ENCODE measurements around the gene PRSS33. TPM values are rescaled to one million over a fixed set of nuclear protein-coding genes. Genes with fewer than 3 reads are reported as not detected.

PRSS33 gene
- total and polyA plus RNA-seq, 4 donors: 0.08 TPM; not detected in 3

DNA sequence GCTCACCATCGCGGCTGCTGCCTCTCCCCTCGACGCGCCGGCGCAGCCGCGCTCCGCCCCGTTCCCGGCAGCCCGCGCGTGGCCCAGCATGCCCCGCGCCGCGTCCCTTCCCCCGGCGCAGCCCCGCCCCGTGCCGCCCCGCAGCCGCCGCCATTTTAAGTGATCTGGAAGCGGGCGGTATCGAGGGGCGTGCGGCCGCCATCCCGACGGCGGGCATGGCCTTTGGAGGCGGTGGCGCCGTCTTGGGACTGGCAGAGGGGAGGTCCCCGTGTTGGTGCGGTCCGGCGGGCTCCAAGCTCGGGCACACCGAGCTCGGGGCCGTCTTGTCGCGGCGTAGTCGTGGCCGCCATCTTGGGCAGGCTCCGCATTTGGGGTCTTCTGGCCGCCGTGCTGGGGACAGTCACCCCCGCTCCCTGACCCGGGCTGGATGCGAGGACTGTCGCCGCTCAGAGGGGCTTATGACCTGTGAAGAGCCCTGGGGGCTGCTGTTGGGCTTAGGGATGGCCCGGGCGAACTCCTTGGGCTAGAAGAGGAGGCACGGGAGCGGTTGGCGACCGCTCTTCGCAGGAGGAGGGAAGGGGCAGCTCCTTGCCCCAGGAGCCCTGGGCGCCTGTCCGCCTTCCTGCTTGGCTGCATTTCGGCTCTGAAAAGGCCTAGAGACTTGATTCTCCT is 10.0 kb downstream of the PRSS33 start, which contains the start of gene ELOB:
ELOB (minus strand) TSS at position 50 of the 672 bp plus-strand sequence; CDS start at position 9, 41 bp downstream.
- no peaks in the 10 kb centered on the region for H3K4me1 ChIP-seq (ENCODE audit: control insufficient read depth in 1 of 2, insufficient read depth in 2 of 2, low read length in 2 of 2)
- intact Hi-C loops (cut with DNase I): loop anchor here in 1 of 2 donors (1.0 to 2.0 kb wide), 2 partner anchors 25 to 55 kb away; partner anchors contain the start of gene SRRM2
- H3K4me3 ChIP-seq (ENCODE audit: low read length in 2 of 2): peak within 1 kb of the TSS; percentile 67 to 87
- H3K27ac ChIP-seq (ENCODE audit: low read depth in 1 of 2, low read length in 2 of 2): peak within 1 kb of the TSS; percentile 79 to 88
- WGBS, 2 donors: 0 to 1% methylated on average over 54 to 70 of the region's 70 CpGs
- DNase-seq (peak; percentile 92 to 97), ATAC-seq (ENCODE audit: low FRiP score) (peak; percentile 94)
- no peaks in the 10 kb centered on the region for H3K9me3 ChIP-seq (ENCODE audit: control insufficient read depth, low read length)
- no peaks in the 10 kb centered on the region for H3K27me3 ChIP-seq (ENCODE audit: control insufficient read depth in 1 of 2, insufficient read depth in 2 of 2, low read length in 1 of 2)
- H3K36me3 ChIP-seq (ENCODE audit: control insufficient read depth in 1 of 2, insufficient read depth in 2 of 2, low read length in 1 of 2): no peaks in the 10 kb centered on the region

DNA sequence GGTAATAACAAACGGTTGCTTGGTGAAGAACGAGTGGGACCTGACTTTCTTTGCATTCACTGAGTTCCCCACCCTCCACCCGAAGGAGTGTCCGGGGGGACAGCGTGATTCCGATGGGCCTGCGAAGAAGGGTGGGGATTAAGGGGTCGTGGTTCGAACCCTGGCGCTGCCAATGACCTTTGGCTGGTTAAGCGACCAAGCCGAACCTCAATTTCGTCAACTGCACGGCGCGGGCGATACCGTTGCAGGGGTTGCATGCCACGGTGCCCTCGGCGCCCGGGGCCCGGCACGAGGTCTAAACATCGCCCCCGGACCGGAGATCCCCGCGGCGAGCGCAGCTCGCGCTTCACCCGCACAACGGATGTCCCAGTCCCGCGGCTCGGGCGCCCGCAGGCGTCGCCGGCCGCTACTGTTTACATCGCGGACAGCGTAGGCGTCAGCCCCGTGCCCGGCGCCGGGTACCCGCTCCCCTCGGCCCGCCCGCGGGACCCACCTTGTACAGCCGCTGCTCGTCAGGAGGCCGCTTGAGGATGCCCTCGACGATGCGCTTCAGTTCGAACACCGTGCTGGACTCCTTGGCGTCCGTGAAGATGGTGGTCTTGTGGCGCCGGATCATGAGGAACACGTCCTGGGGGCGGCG is 10.7 kb downstream of the PRSS33 start:
- intact Hi-C loops (cut with DNase I): loop anchor here in 1 of 2 donors (1.0 to 2.0 kb wide), 2 partner anchors 24 to 54 kb away; partner anchors contain the start of gene SRRM2
- H3K27ac ChIP-seq (ENCODE audit: low read depth in 1 of 2, low read length in 2 of 2): peak overlapping the region in 1 of 2 donors; percentile 39
- ATAC-seq (ENCODE audit: low FRiP score) (peak; percentile 2), DNase-seq (peak; percentile 58 to 84)
- peak overlapping the region; percentile 67 to 70 for H3K4me3 ChIP-seq (ENCODE audit: low read length in 2 of 2)
- H3K27me3 ChIP-seq (ENCODE audit: control insufficient read depth in 1 of 2, insufficient read depth in 2 of 2, low read length in 1 of 2): no peaks in the 10 kb centered on the region
- no peaks in the 10 kb centered on the region for H3K4me1 ChIP-seq (ENCODE audit: control insufficient read depth in 1 of 2, insufficient read depth in 2 of 2, low read length in 2 of 2)
- H3K9me3 ChIP-seq (ENCODE audit: control insufficient read depth, low read length): no peaks in the 10 kb centered on the region
- 0 to 1% methylated on average over 65 to 72 of the region's 72 CpGs for WGBS, 2 donors
- peaks cover 0 to under 1% of the 10 kb centered on the region in 2 donors for H3K36me3 ChIP-seq (ENCODE audit: control insufficient read depth in 1 of 2, insufficient read depth in 2 of 2, low read length in 1 of 2)

DNA sequence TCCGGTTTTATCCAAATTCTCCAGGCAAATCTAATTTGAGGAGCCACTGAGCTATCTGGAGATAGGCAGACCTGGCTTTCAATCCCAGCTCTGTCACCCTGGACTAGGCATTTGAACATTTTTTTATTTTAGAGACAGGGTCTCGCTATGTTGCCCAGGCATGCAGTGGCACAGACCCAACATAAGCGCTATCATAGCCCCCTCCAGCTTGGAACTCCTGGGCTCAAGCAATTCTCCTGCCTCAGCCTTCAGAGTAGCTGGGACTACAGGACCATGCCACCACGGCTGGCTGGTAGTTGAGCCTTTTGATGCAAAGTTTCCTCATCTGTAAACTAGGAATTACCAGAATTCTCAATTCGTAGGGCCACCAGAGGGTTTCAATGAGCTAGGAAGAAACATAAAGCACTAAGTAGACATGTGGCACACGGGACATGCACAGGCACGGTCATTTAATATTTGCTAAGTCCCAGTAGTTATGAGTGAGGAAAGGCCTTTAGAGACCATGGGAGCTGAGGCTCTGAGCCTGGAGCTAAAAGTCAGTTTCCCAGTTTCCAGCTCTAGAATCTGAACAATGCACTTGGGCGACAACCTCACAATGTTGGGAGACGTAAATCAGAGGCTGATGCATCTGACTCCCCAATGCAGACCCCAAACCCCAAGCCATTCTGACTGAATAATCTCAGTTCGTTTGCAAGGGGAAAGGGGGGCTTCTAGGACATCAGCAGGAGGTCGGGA is 11.4 kb downstream of the PRSS33 start:
- H3K4me1 ChIP-seq (ENCODE audit: control insufficient read depth in 1 of 2, insufficient read depth in 2 of 2, low read length in 2 of 2): no peaks in the 10 kb centered on the region
- H3K27ac ChIP-seq (ENCODE audit: low read depth in 1 of 2, low read length in 2 of 2): no peak overlapping the region
- peak overlapping the region; percentile 67 to 70 for H3K4me3 ChIP-seq (ENCODE audit: low read length in 2 of 2)
- H3K36me3 ChIP-seq (ENCODE audit: control insufficient read depth in 1 of 2, insufficient read depth in 2 of 2, low read length in 1 of 2): peaks cover 0 to 1% of the 10 kb centered on the region in 2 donors
- H3K27me3 ChIP-seq (ENCODE audit: control insufficient read depth in 1 of 2, insufficient read depth in 2 of 2, low read length in 1 of 2): no peaks in the 10 kb centered on the region
- ATAC-seq (ENCODE audit: low FRiP score) (no peak), DNase-seq (peak; percentile 19 to 21)
- 30 to 32% methylated on average over 11 of the region's 11 CpGs for WGBS, 2 donors
- intact Hi-C loops (cut with DNase I): loop anchor here in 1 of 2 donors (2.0 kb wide), 1 partner anchor 53 kb away; no protein-coding TSS in a partner anchor
- no peaks in the 10 kb centered on the region for H3K9me3 ChIP-seq (ENCODE audit: control insufficient read depth, low read length)

DNA sequence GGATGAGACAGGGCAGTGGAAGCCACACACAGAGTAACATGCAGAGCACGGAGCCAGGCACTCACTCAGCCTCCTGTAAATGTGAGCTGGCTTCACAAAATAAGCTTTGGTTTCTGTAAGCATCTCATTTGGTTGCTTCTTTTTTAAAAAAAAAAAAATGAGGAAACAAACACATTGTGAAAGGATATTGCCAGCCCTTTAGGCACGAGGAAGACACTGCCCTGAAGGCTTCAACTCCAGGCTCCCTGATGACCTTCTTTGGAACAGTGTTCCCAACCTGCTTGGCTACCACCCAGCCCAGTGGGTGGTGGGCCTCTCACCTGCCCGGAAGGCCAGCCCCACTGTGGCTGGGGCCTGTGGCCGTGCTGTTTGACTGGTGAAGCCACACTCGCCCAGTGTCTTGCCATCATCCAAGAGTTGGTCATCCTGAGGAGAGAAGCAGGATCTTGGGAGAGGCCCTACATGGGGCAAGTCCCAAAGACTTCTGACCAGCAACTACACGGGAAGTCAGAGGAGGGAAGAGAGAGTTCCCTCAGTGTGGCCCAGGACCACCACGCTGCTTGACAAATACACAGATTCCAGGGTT is 12.1 kb downstream of the PRSS33 start:
- DNase-seq (peak; percentile 26 to 30), ATAC-seq (ENCODE audit: low FRiP score) (no peak)
- no peaks in the 10 kb centered on the region for H3K4me1 ChIP-seq (ENCODE audit: control insufficient read depth in 1 of 2, insufficient read depth in 2 of 2, low read length in 2 of 2)
- intact Hi-C loops (cut with DNase I): no loop called here
- peaks cover 0 to 5% of the 10 kb centered on the region in 2 donors for H3K36me3 ChIP-seq (ENCODE audit: control insufficient read depth in 1 of 2, insufficient read depth in 2 of 2, low read length in 1 of 2)
- no peaks in the 10 kb centered on the region for H3K27me3 ChIP-seq (ENCODE audit: control insufficient read depth in 1 of 2, insufficient read depth in 2 of 2, low read length in 1 of 2)
- no peaks in the 10 kb centered on the region for H3K9me3 ChIP-seq (ENCODE audit: control insufficient read depth, low read length)
- no peak overlapping the region for H3K4me3 ChIP-seq (ENCODE audit: low read length in 2 of 2)
- 75 to 76% methylated on average over 7 of the region's 7 CpGs for WGBS, 2 donors
- no peak overlapping the region for H3K27ac ChIP-seq (ENCODE audit: low read depth in 1 of 2, low read length in 2 of 2)

- ATAC-seq (ENCODE audit: low FRiP score) (no peak), DNase-seq (peak; percentile 25 to 65)
- no peak overlapping the region for H3K27ac ChIP-seq (ENCODE audit: low read depth in 1 of 2, low read length in 2 of 2)
- H3K4me1 ChIP-seq (ENCODE audit: control insufficient read depth in 1 of 2, insufficient read depth in 2 of 2, low read length in 2 of 2): no peaks in the 10 kb centered on the region
- peaks cover 0 to 13% of the 10 kb centered on the region in 2 donors for H3K36me3 ChIP-seq (ENCODE audit: control insufficient read depth in 1 of 2, insufficient read depth in 2 of 2, low read length in 1 of 2)
- H3K27me3 ChIP-seq (ENCODE audit: control insufficient read depth in 1 of 2, insufficient read depth in 2 of 2, low read length in 1 of 2): no peaks in the 10 kb centered on the region
- intact Hi-C loops (cut with DNase I): no loop called here
- no peak overlapping the region for H3K4me3 ChIP-seq (ENCODE audit: low read length in 2 of 2)
- no peaks in the 10 kb centered on the region for H3K9me3 ChIP-seq (ENCODE audit: control insufficient read depth, low read length)
- WGBS, 2 donors: 69 to 74% methylated on average over 7 of the region's 7 CpGs
Measured at GRCh38 chr16:2774161-2774891, 13.0 kb downstream of the PRSS33 start.

DNA sequence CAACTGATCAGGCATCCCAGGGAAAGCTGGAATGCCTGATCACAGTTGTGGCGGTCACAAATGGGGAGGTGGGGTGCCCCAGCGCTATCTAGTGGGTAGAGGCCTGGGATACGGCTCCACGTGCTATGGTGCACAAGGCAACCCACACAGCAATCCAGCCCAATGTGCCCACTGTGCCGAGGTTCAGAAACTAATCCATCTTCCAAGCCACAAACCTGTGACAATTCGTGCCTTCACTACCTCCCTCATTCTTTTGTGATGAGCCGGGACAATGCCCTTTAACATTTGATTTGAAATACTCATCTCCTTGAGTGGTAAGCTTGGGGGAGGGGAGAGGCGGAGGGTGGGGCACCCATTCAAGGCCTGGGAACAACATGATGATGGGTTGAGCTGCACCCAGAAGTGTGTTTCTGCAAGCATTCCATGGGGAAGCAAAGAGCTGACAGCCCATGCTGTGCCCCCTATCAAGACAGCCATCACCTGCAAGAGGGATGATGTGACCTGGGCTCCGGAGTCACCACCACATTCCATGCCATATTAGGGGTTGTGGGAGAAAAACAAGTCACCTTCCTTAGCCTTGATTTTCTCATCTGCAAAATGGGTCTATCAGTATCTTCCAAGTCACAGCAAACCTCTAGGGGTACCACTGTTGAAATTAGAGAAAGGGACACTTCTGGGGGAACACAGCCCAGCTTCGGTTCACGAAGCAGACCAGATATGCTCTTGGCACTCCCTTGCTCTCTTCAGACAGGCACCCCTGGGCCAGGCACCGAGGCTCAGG is 14.0 kb downstream of the PRSS33 start:
- Histone ChIP-seq H3K27me3 (ENCODE audit: control insufficient read depth in 1 of 2, insufficient read depth in 2 of 2, low read length in 1 of 2) (no peaks in the 10 kb centered on the region), H3K4me1 (ENCODE audit: control insufficient read depth in 1 of 2, insufficient read depth in 2 of 2, low read length in 2 of 2) (no peaks in the 10 kb centered on the region), H3K4me3 (ENCODE audit: low read length in 2 of 2) (no peak overlapping the region), H3K36me3 (ENCODE audit: control insufficient read depth in 1 of 2, insufficient read depth in 2 of 2, low read length in 1 of 2) (peaks cover 0 to 19% of the 10 kb centered on the region in 2 donors), H3K9me3 (ENCODE audit: control insufficient read depth, low read length) (no peaks in the 10 kb centered on the region), H3K27ac (ENCODE audit: low read depth in 1 of 2, low read length in 2 of 2) (no peak overlapping the region)
- ATAC-seq (ENCODE audit: low FRiP score) (no peak), DNase-seq (peak; percentile 18 to 28)
- whole genome bisulfite sequencing, 2 donors: 74 to 78% methylated on average over 12 of the region's 12 CpGs
- intact Hi-C loops (cut with DNase I): no loop called here

DNA sequence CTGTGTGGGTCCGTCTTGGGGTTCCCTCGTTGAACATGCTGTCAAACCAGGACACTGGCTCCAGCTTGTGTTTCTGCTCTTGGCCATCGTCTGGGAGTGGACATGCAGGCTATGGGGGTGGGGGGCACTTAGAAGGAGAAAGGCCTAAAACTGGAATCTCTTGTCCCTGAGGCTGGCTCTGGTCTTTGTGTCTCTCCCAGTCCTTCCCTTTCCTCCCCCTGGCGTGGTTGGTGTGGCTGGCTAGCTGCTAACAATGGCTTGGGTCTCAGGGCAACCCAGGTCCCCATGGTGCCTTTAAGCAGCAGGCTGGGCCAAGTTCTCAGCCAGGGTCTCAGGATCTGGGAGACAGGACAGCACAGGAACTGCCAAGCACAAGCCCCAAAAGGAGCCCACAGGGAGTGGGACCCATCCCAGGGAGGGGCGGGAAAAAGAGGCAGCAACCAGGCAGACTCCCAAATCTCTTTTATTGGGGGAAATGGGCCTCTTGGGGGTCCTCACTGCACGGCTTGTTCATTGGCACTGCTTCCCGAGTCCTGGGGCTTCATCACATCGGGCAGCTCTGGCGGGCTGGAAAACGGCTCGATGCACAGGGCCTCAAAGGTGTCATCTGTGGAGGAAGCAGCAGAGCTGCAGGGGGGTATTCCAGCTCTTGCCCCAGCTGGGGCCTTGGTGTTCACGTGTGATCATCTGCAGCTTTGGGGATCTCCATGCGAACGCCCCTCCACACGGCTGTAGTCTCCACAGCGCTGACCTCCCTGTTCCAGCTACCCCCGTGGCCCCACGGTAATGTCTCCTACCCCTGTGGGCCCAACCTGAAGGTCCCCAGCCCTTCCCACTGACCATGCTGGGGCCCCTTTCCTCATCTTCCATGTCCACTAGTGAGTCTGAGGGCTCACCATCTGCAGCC is 15.6 kb downstream of the PRSS33 start:
- Histone ChIP-seq H3K27me3 (ENCODE audit: control insufficient read depth in 1 of 2, insufficient read depth in 2 of 2, low read length in 1 of 2) (no peaks in the 10 kb centered on the region), H3K36me3 (ENCODE audit: control insufficient read depth in 1 of 2, insufficient read depth in 2 of 2, low read length in 1 of 2) (peaks cover 6 to 25% of the 10 kb centered on the region in 2 donors), H3K4me3 (ENCODE audit: low read length in 2 of 2) (no peak overlapping the region), H3K4me1 (ENCODE audit: control insufficient read depth in 1 of 2, insufficient read depth in 2 of 2, low read length in 2 of 2) (no peaks in the 10 kb centered on the region), H3K27ac (ENCODE audit: low read depth in 1 of 2, low read length in 2 of 2) (no peak overlapping the region), H3K9me3 (ENCODE audit: control insufficient read depth, low read length) (no peaks in the 10 kb centered on the region)
- peak; percentile 34 to 75 for DNase-seq
- WGBS, 2 donors: 69 to 70% methylated on average over 18 of the region's 18 CpGs
- ATAC-seq (ENCODE audit: low FRiP score): no peak
- intact Hi-C loops (cut with DNase I): no loop called here

Data from aorta (tissue), 5 donors.